GM21825 (cell line): Measurements from ENCODE around the gene SORCS1.

Source experiments
- ATAC-seq: cut with Tn5 transposase; IDR thresholded peaks from one replicate; pipeline ENCODE4 v1.9.1; 2021; ENCODE audit warnings: mild to moderate bottlenecking, moderate library complexity; ENCODE audit not compliant: unreplicated experiment

SORCS1 gene

GRCh38 chr10:106618646-106619045 is 545.9 kb downstream of the SORCS1 start:
- no peak for ATAC-seq

DNA sequence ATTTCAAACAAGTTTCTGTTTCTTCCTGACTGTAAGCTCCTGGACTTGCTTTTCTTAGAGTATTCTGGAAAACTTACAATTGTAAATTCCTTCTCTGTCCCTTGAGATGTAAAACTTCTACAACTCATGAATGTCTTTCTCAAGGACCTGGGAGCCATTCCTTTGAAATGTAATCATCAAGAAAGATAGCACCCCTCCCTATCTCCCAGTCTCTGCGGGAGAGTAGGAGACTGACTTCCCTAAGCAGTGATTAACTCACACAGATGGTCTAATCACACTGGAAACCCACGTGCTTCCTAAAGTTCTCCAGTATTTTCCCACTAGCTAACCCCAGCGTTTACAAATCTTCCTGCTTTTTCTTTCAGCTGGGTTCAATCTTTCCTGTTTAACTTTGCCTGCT is 549.4 kb downstream of the SORCS1 start:
- ATAC-seq = no peak

DNA sequence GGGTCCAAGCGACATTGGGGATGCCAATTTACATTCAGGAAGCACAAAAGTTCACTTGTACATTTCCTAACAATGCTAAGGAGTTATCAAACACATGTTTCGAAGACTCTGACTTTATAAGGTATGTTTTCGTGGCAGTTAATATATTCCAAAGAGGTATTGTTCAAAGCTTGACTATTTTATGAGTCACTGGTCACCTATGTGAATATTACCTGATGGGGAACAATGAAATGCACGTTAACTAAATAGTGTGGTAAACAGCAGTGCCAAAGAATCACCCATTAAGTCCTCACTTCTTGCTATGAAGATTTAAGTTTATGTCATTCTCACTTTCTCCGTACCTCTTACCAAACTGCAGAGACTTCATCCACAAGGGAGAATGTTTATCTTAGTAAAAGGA is 550.2 kb downstream of the SORCS1 start:
- ATAC-seq = no peak

- no peak for ATAC-seq
Observed at GRCh38 chr10:106612381-106612780, 552.1 kb downstream of the SORCS1 start.

GRCh38 chr10:106609470-106610266 is 554.8 kb downstream of the SORCS1 start:
- ATAC-seq = no peak

DNA sequence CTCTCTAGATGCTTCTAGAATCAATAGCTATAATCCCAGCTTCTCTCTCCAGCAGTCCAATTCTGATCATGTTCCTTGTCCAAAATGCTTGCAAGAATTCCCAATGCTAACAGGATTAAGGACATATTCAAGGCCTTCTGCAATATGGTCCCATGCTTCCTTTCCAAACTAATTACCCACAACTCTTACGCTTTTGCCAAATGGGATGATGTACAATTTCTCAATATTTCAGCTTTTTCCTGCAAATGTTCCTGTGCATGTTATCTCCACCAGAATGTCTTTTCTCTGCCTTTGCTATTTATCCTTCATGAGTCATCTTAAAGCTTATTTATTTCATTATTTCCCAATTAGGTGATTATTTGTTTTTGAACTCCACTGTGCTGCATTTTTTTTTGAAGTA is 556.4 kb downstream of the SORCS1 start:
- no peak for ATAC-seq

- ATAC-seq = no peak
Observed at GRCh38 chr10:106595281-106595680, 569.2 kb downstream of the SORCS1 start.

- no peak for ATAC-seq
Observed at GRCh38 chr10:106593876-106594275, 570.6 kb downstream of the SORCS1 start.

- ATAC-seq = no peak
Observed at GRCh38 chr10:106592396-106592795, 572.1 kb downstream of the SORCS1 start.

GRCh38 chr10:106582291-106582690 is 582.2 kb downstream of the SORCS1 start:
- no peak for ATAC-seq

- no peak for ATAC-seq
Observed at GRCh38 chr10:106577756-106578155, 586.8 kb downstream of the SORCS1 start.

DNA sequence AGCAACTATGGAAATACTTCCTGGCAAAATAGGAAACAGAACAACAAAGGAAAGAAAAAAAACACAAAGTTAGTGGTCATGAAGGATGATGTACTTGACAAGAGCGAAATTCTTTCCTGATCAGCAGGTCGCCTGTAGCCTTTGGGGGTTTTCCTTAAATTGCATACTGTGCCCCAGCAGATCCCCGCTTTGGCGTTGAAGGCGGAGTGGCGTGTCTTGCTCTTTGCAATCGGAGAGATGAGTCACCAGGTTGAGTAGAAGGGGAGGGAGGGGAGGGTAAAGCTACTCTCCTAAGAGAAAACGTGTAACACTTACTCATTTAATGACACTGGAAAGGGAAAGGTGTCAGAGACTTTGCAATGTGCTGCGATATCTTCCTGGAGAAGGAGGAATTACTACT is 587.2 kb downstream of the SORCS1 start:
- ATAC-seq = no peak

DNA sequence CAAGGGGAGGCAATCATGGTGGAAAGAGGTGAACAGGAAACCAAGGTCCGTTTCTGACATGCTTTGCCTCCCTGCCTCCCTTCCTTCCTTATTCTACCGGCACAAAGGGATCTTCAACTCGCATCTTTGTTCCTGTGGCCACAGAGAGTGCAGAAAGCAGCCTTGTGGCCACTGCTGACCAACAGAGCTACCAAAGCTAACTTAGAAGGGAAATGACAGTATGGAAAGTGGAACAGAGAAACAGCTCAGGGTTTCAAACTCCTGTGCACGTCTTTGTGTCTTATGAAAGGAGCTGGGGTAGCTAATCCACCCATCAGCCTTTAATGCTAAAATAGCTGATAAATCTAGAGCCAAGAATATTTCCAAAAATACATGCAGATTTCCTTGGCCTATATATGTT is 588.0 kb downstream of the SORCS1 start:
- ATAC-seq = no peak

DNA sequence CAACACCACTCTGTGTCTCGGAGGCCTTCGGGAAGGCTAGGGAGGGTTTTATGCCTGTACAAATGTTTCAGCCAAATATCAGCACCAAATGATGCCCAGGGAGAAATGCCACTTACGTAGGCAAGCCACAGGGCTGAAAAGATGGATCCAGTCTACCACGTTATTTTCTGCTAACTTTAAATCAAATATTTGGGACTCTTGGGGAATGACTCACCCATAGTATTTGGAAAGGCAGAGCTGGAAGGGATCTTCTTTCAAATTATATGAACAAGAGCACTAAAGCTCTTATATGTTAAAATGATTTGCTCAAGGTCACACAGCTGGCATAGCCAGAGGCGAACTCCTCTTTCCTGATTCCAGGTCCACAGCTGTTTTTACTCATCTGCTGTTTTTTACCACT is 591.4 kb downstream of the SORCS1 start:
- no peak for ATAC-seq

GRCh38 chr10:106571192-106571946 is 593.1 kb downstream of the SORCS1 start:
- no peak for ATAC-seq

- ATAC-seq = no peak
Observed at GRCh38 chr10:106570268-106570667, 594.2 kb downstream of the SORCS1 start.

DNA sequence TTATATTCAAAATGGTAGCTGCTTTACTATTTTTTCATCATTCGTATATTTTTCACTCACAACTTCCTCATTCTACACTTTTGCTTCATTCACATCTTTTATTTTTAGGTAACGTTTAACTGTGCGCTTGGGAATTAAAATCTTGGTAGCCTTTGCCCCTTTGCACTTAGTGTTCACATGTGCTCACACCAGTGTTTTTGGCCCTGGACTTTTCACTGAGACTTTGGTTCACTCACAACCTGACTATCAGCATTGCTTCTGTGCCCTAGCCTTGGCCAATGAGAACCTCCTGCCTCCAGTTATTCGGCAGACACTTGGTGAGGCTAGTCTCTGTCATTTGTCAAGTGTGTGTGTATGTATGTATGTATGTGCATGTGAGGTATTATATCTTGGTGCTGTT is 596.9 kb downstream of the SORCS1 start:
- no peak for ATAC-seq

GRCh38 chr10:106566873-106567272 is 597.6 kb downstream of the SORCS1 start:
- ATAC-seq = no peak

GRCh38 chr10:106565546-106565945 is 599.0 kb downstream of the SORCS1 start:
- no peak for ATAC-seq

DNA sequence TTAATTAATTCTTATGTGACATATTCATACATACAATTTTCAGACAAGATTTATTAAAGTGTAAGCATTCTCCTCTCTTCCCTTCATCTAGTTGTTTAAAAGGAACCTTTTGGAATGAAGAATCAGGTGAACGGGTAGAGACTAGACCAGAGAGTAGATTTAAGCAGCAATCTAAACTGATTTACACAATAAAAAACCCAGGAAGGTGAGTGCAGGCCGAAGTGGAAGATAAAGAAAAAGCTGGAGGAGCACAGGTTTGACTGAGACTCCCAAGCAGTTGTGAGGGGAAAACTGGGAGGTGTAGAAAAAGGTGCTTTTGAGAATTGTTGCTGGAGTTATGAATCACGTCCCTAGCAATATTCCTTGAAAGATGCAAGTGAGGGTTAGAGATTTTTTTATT is 601.1 kb downstream of the SORCS1 start:
- no peak for ATAC-seq

DNA sequence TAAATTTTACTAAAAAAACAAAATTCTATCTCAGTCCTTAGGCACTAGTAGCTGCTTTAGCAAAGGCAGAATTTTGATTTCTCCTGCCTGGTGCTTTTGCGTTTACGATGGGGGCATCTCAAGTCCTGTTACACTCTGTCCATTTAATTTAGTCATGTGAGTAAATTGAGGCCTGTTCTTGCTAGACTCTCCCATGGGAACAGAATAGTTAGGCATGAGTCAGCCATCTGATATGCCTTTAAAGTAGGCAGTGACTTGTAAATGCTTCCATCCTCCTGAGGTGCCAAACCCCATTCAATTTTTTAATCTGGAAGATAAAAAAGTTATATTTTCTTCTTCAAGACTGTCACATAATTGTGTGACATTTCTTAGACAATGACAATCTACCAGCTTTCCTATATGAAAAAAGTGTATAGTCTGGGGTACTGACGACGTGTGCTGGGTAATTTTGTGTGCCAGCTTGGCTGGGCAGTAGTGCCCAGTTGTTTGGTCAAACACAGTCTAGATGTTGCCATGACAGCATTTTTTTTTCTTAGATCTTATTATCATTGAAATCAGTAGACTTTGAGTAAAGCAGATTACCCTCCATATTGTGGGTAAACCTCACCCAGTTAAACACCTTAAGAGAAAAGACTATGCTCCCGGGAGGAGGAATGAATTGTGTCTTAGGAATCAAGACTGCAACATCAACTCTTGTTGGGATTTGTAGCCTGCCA is 603.4 kb downstream of the SORCS1 start:
- no peak for ATAC-seq

- ATAC-seq = no peak
Observed at GRCh38 chr10:106559442-106559841, 605.1 kb downstream of the SORCS1 start.
